Suppressor macrophage treated with lipopolysaccharide for 4 hours (primary cell): Measurements from ENCODE around the gene DENND1B.
"Not testable (repeated sequence)": the region's sequence is repeated elsewhere in the genome, so short reads cannot be mapped to it uniquely, and the experiment has no call there.

Experiments used
- DNase-seq: peaks from one replicate; pipeline ENCODE4 v3.0.0-alpha.2; 2020

DENND1B gene

DNA sequence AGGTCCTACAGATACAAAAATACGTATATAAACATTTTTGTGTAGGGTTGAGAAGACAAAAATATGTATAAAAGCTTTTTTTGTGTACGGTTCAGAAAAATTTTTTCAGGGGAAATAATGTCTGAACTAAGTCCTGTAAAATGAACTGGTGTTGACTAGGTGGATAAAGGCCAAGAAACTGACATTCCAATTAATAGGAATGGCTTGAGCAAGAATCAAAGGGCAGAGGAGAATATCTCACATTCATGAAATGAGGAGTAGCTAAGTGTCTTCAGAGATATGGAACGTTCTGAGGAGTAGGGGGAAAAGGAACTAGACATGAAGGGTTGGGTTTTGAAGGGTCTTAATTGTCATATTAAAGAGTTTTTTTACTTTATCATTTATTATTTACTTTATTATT lies 231.2 kb downstream of the DENND1B start:
- DNase-seq = no peak

DNA sequence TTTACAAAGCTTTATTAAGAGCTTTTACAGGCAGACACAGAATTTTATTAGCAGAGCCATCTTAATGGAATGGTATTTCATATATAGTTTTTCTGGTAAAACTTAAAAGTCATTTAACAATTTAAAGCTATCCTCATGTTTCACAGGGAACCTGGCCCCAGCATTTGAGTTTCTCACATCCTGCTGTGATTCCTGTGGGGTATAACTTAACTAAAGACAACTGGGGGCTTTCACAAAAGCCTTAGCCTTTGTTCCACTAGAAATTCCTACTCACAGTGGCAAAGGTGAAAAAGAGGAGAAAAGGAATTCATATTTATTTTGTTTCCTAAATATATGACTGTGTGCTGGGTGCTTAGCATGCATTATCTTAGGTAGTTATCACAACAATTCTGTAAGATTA lies 233.9 kb downstream of the DENND1B start:
- no peak for DNase-seq

DNA sequence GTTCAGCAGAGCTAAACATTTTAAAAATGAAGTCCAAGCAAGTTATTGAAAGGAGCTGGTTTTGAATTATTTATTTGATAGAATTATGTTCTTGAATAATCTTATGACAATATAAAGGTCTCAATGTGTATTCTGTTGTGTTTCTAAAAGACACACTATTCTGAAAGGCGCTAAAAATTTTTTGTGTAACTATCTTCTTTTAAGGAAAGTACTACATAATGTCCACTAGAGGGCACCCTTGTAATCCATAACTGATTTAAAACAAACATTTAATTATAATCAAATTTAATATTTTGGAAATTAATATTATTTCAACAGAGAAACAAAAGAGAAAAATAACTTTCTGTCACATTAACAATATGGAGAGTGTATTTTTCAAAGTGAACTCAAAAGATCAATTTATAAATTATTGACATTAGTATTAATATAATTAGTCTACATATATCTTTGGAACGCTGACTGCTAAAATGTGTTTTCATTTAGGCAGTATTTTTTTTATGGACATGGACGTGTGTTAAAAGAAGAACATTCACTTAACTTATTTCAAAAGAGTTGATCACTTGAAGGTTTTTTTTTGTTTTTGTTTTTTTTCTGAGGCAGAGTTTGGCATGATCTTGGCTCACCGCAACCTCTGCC lies 248.4 kb downstream of the DENND1B start:
- peak; percentile 72 for DNase-seq

DNA sequence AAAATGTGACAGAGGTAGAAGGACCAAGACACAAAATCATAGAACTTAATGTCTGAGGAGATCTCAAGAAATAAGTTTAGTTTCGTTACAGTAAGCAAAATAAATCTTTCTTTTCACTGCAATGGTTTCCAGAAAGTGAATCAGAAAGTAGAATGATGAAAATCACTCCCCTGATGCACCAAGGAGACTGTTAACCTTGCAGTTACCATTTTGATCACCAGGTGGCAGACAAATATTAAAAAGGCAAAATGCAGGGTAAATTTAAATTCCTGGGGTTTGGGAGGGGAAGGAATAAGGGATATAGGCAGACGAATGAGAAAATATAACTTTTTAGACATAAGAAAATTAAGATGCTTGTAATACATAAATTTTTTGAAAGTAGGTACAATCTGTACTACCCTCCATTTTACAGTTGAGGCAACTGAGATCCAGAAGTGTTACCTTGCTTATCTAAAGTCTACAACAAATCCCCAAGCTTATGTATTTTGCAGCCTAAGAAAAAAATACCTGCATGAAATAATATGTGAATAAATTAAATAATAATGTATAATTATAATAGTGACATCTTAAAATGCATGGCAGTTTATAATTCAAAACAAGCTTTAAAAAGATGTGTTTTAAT lies 254.1 kb downstream of the DENND1B start:
- DNase-seq = peak; percentile 71

DNA sequence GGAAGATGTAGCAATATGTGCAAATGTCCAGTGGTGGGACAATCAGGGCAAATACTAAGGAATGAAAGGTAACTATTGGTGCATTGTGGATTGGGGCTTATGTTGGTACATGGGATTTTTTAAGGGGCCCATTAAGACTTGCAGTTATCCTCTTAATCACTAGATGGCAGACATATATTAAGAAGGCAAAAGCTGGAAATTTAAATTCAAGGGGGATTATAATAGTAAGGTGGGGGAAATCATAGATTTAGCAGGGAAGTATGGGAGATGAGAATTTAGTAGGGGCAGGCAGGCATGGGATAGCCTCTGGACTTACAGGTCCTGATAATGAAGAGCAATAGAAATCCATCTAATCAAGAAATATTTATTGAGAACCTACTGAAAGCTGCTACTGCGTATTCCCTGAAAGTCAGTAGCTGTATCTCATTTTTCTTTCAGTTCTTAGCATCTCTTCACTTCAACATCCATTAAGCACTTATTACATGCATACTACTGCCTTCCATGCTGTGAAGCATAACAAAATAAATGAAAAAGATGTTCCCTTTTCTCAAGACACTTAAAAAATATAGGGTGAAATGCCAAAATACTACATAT lies 255.4 kb downstream of the DENND1B start:
- DNase-seq = peak; percentile 19

DNA sequence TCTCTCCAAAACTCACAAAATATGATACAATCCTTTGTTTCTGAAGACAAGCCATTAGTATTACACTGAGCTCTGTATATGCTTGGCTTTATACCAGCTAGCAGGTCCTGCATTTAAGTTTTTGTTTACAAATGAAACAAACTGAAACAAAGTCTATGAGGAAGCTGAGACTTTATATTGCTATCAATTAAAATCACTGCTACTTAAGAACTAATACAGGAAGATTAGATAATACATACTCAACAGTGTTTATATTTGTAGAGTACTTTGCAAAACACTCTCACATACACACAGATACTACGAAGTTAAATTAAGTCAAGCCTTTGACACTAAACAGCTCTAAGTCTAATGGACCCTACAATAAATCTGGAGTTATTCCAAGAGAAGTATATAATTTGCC lies 259.9 kb downstream of the DENND1B start:
- no peak for DNase-seq

DNA sequence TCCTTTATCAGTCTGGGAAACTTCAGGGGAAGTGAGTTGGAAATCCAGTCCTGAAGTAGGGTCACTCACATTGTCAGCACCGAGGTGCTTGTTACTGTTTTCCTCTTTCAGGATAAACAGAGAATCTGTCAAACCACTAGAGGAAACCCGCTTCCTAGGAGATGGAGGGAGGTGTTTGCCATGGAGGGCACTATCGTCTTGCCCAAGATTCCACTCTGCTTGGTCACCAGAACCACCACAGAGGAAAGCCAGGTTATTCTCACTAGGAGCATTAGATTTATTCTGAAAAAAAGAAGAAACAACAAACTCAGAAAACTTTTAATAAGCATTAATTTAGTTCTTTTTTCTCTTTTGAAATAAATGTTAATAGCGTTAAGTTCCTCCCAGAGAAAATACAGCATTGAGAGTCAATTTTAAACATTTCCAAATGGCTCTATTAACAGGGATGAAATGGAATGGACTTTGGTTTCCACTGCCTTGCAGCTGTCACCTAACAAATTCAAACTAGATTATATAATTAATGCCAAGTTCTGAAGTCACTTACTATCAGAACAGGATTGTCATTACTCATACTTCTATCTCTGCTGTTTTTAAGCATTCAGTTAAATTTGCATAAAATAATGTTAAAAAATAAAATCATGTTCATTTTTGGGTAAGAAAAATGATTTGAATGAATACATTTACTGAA lies 264.4 kb downstream of the DENND1B start:
- DNase-seq = no peak

DNA sequence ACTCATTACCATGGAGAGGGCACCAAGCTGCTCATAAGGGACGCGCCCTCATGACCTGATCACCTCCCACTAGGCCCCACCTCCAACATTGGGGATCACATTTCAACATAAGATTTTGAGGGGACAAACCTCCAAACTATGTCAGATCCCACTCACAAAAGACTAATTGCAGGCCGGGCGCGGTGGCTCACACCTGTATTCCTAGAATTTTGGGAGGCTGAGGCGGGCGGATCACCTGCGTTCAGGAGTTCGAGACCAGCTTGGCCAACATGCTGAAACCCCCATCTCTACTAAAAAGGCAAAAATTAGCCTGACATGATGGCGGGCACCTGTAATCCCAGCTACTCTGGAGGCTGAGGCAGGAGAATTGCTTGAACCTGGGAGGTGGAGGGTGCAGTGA lies 278.6 kb downstream of the DENND1B start:
- no peak for DNase-seq

DNA sequence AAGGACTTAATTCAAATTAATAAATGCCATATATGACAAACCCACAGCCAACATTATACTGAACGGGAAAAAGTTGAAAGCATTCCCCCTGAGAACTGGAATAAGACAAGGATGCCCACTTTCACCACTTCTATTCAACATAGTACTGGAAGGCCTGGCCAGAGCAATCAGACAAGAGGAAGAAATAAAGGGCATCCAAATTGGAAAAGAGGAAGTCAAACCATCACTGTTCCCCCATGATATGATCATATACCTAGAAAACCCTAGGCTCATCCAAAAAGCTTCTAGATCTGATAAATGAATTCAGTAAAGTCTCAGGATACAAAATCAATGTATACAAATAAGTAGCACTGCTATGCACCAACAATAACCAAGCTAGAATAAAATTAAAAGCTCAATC lies 283.8 kb downstream of the DENND1B start:
- not testable (repeated sequence) for DNase-seq

DNA sequence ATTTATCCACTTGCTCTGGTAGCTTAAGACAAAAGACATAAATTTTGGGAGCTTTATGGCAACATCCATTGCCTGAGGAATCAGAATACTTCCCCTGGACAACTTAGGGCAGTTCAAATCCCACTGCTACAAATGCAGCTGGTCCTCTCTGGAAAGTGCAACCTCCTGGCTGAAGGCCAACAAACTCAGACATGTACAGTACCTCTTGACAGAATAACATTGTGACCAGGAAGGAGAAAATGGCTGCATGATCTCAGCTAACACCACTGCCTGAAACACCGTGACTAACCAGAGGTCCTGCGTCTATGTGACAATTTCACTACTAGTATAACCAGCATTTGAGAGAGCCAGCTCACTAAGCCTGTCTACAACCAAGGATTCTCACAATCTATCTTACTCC lies 288.3 kb downstream of the DENND1B start:
- no peak for DNase-seq

DNA sequence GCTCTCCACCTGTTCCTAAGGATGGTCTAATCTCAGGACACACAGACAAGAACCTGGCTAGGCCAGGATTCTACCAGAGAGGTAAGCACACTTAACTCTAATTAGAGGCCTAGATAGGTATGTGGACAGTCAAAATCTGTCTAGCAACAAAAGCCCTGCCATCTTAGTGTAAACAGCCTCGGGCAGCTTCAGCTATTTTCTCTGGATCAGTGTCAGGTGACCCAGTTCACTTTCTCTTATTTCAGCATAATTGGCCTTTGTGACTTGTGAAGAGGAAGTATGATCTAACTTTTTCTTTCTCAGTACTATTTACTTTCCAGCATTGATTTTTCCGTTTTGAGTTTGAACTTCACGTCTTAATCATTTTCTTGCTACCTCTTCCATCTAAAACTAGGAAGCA lies 289.5 kb downstream of the DENND1B start:
- peak; percentile 23 for DNase-seq

DNA sequence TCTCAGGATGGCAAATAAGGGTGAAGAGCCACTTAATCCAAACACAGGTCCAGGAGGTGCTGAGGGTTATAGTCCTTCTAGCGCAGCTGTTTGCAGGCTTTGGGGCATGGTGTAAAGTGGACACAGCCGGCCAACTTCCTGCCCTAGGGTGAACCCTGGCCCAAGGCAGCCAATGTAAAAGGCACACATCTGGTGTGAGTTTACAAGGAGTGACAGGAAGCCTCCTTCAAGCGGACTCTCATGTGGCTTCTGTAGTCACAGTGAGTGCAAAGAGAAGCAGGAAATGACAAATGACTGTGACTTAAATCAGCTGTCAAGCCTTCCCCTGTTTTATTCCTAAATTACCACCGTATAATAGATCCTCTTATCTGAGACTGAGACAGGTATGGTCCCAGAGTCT lies 294.2 kb downstream of the DENND1B start:
- no peak for DNase-seq

DNA sequence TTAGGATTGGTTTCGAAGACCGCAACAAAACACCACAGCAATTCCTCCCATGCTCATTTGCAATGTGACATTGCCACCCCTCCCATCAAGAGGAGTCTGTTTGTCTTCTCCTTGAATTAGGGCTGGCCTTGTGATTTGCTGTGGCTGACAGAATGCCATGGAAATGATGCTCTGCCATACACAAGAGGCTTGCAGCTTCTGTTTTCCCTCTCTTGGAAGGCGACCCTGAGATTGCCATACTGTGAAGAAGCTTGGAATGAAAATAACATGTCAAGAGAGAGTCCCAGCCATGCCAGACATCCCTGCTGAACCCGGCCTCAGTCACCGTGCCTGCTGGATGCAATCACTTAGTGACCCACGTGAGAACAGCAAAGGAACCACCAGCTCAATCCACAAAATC lies 294.8 kb downstream of the DENND1B start:
- no peak for DNase-seq

DNA sequence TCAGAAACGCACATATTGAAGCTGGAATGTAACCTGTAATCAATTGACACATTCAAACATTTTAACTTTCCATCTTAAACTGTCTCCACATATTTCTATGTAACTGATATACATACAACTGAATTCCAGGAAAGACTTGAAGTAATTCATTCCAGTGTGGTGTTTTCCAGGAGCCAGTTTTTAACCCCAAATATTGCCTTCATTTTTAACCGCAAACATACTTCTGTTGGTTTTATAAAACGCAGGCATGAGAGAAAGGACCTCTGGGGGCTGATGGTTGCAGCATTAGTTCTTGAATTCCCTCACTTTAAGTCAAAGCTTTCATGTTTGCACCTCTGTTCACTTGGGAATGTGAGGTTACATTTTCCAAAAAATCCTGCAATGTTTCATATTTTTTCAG lies 303.1 kb downstream of the DENND1B start:
- no peak for DNase-seq

DNA sequence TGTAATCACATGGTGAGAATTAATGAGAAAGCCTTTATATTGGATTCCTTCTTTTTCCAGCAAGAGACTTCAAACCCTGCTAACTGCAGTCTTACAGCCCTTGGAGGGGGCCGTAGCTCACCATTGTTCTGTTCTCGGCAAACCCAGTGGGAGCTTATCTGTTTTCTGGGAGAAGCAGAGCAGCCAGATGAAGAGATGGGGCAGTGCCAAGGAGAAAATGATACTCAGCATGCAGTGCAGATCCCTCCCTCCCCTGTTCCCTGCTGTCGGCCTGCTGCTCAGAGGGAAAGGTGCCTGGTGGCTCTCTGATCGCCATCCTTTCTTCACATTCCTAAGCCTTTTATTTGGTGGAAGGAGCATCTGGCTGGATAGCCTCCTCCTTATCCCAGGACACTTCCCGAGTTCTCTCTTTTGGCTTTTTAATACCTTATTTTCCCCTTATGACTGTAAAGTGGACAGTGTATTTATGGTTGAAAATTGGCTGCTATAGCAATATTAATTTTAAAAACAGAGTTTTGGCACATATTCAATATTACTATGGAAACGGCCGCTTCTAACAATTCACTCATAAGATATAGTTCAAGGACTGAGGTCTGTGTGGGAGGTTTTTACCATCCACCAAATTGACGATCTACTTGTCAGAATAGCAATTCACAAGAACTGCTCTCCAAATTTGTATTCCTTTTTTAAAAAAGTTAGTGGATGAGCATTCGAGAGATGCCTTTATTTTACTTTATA lies 303.9 kb downstream of the DENND1B start:
- DNase-seq = no peak

DNA sequence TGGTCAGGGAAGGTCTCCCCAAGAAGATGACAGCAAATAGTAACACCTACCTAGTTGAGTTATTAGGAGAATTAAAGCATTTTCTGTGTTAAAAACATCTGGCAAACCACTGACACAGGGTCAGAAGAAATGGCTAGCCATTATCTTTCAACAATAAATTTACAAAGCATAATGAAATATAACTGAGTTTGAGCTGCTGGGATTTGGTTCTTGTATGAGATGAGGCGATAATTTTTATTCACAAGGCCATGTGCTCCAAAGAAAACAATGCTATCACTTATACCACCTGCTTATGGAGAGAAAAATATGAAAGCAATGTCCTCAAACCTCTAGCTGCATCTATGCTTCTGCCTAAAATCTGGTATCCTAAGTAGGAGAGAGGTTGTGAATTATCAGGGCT lies 304.9 kb downstream of the DENND1B start:
- DNase-seq = no peak

DNA sequence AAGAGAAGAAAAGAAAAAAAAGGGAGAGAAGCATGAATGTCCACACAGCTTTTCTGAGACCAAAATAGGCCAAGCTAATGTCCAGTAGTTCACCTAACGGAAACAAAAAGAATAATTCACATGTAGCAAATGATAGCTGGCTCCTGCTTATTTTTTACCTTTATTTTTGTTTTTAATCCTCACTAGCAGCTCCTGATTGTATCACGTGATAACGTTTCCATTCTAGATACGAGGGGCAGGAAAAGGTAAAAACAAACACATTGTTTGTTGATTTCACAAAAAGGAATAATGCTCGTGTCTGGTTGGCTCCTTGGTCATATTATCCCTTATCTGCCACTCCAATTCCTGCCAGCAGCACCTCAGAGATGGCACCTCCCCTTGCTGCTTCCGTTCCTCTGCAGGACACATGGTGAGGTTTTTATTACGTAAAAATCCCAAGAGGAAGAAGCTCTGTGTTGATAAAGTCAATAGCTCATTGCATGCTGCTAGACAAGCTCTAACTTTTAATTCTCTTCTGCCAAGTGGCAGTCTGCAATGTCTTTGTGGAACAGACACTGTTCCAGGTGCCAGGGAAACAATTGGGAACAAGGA lies 305.6 kb downstream of the DENND1B start:
- DNase-seq = no peak

DNA sequence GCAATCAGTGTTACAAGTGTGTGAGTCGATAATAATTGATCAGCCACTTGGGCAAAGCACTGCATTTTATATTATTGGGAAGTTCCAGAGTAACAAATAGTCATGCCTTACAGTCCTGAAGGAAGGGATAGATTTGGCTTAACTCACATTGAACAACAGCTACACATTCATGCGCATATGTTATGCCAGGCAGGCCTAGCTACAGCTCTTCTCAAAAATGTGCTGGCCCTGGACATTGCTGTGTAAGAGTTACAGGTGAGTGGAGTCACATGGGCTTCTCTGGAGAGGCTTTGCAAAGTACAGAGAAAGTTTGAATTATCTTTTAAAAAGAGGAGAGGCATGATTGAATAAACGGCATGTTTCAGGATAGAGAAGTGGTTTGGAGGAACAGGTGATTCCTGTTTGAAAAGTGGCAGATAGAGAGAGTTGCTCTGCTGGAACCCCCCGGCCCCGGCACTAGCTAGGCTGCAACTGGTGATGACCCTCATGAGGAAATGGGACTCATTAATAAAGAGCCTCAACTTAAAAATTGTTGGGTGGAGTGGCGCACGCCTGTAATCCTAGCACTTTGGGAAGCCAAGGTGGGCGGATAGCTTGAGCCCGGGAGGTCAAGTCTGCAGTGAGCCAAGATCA lies 306.6 kb downstream of the DENND1B start:
- no peak for DNase-seq

DNA sequence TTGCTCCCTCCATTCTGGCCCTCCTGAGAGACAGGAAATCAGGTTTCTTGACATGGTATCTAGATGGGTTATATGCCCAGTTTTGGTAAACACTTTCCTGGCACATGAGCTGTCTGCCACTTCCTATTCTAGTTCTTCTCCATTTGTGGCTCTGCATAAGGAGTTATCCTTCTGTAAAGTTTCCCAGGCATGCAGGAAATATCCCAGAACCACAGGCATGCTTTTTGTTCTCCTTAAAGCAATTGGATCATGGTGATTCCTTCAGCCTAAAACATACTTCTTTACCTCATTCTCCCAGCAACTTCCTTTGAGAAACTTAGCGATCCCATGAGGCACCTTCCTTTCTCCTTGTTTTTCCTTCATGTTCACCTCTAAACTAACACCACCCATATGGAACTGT lies 307.4 kb downstream of the DENND1B start:
- no peak for DNase-seq

DNA sequence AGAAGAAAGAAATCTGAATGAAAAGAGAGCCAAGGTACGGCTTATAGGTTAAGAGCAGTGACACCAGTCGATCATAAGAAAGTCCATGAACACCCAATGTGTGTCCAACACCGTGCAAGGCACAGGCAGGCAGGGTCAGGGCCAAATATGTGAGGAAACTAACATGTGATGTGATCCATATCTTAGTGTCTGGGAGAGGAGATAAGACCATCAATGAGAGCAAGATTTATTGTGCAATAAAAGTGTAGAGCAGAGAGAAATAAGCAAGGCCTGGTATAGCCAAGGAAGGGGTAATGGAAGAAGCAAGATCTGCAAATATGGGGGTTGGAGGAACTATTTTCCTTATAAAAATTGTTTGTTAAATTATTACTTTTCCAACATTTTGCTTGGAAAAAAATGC lies 308.5 kb downstream of the DENND1B start:
- no peak for DNase-seq

DNA sequence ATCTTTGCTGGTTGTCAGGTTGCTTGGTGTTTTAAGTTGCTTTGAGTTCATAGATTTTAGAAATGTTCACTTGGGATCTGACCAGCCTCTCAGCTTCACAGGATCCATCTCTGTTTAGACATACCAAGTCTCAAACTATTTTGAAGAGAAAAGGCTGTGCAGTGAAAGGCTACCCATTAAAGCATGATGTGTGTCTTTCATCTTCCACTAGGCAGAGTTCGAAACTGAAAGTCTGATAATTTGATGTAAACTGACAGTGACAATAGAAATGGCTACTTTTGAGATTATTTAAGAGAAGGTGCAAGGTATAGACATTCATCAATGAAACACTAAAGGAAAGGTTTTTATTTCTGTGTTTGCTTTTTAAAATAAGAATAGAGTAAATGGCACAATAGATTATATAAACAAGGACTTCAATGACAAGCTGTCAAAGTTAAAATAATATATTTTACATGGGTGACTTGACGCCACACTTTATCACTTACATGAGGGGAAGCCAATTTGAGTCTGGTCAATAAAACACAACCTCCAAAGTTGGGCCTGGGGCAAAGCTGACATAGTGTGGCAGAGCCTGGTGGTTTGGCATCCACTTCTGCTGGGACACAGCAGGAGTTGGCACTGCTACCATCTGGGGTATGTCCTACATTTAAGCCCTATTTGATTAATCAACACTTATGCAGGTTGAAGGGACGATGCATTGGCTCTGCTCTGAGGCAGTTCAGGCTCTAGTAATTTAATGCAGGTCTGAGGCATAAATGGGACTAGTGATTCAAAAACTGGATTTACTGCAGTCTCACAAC lies 309.6 kb downstream of the DENND1B start:
- no peak for DNase-seq

DNA sequence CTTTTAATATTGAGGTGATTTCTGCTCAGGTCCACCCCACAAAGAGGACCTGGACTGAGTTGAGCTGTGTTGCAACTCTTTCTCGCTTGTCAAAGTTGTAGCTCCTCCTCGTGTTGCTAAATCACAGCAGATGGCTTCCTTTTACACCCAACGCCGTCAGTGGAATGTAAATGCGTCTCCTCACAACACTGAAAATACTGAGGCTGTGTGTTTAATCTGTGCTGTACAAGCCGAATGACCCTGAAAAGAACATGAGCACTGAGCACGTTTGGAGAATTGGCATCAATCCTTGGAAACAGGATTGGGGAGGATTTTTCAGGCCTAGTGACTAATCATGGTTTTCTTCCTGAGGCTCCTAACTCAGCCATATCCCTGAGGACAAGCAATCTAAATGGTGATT lies 311.2 kb downstream of the DENND1B start:
- peak; percentile 6 for DNase-seq
